ENCODE measurements around the gene FAM174A.

DNA sequence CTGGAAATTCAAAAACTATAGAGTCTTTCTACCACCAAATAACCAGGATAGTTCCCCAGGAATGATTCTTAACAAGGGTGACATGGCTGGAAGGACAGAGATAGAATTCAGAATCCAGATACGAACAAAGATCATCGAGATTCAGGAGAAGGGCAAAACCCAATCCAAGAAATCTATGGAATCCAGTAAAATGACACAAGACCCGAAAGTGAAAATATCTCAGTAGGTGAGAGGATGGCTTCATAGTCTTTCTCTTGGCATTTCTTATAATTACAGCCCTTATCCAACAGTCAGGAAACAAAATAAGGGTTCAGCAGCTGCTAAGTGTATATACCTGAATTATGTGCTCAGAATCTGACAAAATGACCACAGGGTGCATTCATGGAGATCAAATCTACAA is 81.8 kb downstream of the FAM174A start:
- TF ChIP-seq, protein P1, sequence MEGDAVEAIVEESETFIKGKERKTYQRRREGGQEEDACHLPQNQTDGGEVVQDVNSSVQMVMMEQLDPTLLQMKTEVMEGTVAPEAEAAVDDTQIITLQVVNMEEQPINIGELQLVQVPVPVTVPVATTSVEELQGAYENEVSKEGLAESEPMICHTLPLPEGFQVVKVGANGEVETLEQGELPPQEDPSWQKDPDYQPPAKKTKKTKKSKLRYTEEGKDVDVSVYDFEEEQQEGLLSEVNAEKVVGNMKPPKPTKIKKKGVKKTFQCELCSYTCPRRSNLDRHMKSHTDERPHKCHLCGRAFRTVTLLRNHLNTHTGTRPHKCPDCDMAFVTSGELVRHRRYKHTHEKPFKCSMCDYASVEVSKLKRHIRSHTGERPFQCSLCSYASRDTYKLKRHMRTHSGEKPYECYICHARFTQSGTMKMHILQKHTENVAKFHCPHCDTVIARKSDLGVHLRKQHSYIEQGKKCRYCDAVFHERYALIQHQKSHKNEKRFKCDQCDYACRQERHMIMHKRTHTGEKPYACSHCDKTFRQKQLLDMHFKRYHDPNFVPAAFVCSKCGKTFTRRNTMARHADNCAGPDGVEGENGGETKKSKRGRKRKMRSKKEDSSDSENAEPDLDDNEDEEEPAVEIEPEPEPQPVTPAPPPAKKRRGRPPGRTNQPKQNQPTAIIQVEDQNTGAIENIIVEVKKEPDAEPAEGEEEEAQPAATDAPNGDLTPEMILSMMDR (IDR thresholded peaks at IDR 0.05): no peak
- TF ChIP-seq POLR2A (IDR thresholded peaks at IDR 0.05) (no peak), POLR2AphosphoS5 (IDR thresholded peaks at IDR 0.05) (no peak), EP300 (IDR thresholded peaks at IDR 0.05) (no peak)

All from stomach (tissue), 4 donors.